CD4-positive, alpha-beta memory T cell (primary cell): ENCODE data around the gene EDC3. TPM values are rescaled to one million over a fixed set of nuclear protein-coding genes. Genes with fewer than 3 reads are reported as not detected.
A peak's percentile ranks its signal among the peaks of the same experiment; 100 is the strongest.

Experiments
- CTCF ChIA-PET: fragments of 350-600 bp; sonication (Branson Sonifier 250); formaldehyde crosslinking; loops from one replicate; lab custom pipeline; 2021; ENCODE audit warnings: inconsistent platforms; ENCODE audit not compliant: partially characterized antibody; lab: Charles Lee
- POLR2A ChIA-PET: fragments of 350-600 bp; sonication (Branson Sonifier 250); formaldehyde crosslinking; loops from one replicate; lab custom pipeline; 2021; ENCODE audit not compliant: partially characterized antibody; lab: Charles Lee
- DNase-seq, 5 donors: peaks; one replicate each; pipeline versions ENCODE4 v3.0.0 to v3.0.0-alpha.2; 2020 to 2022; ENCODE audit warnings: mixed read lengths in 1 of 5
- H3K27ac ChIP-seq: one replicate; pipeline ENCODE4 v1.7.0; 2013; ENCODE audit warnings: low read depth, low read length
- H3K27me3 ChIP-seq: 2 replicates; pipeline ENCODE4 v1.7.0; 2013; ENCODE audit warnings: mild to moderate bottlenecking, low read length, moderate library complexity; ENCODE audit not compliant: insufficient read depth
- H3K36me3 ChIP-seq: 2 replicates; pipeline ENCODE4 v1.7.0; 2013; ENCODE audit warnings: mild to moderate bottlenecking, low read length, moderate library complexity; ENCODE audit not compliant: insufficient read depth
- H3K4me1 ChIP-seq: 2 replicates; pipeline ENCODE4 v1.7.0; 2013; ENCODE audit warnings: mild to moderate bottlenecking, low read length, moderate library complexity; ENCODE audit not compliant: insufficient read depth
- H3K4me3 ChIP-seq, 2 donors: one replicate each; pipeline ENCODE4 v1.7.0; 2013; ENCODE audit warnings: low read length in 2 of 2, mild to moderate bottlenecking in 1 of 2
- H3K9me3 ChIP-seq, 2 donors: one replicate each; pipeline ENCODE4 v1.7.0; 2013; ENCODE audit warnings: low read length in 2 of 2, control low read depth in 1 of 2; ENCODE audit not compliant: control insufficient read depth in 1 of 2
- H3K27ac Mint-ChIP-seq, 7 donors: one replicate each; pipeline ENCODE4 v1.8.0; 2020 to 2021; ENCODE audit warnings: mixed read lengths in 7 of 7, mild to moderate bottlenecking in 6 of 7, inconsistent platforms in 3 of 7, moderate library complexity in 3 of 7
- H3K27me3 Mint-ChIP-seq, 2 donors: one replicate each; pipeline ENCODE4 v1.8.0; 2020 to 2021; ENCODE audit warnings: mixed read lengths in 2 of 2
- H3K36me3 Mint-ChIP-seq, 2 donors: one replicate each; pipeline ENCODE4 v1.8.0; 2020 to 2021; ENCODE audit warnings: mixed read lengths in 2 of 2, inconsistent platforms in 1 of 2, mild to moderate bottlenecking in 1 of 2
- H3K4me1 Mint-ChIP-seq, 4 donors: one replicate each; pipeline ENCODE4 v1.8.0; 2020 to 2021; ENCODE audit warnings: mixed read lengths in 4 of 4, mild to moderate bottlenecking in 1 of 4
- H3K4me3 Mint-ChIP-seq, 8 donors: one replicate each; pipeline ENCODE4 v1.8.0; 2020 to 2021; ENCODE audit warnings: mixed read lengths in 8 of 8, mild to moderate bottlenecking in 7 of 8, moderate library complexity in 6 of 8, inconsistent platforms in 3 of 8
- H3K9me3 Mint-ChIP-seq, 8 donors: one replicate each; pipeline ENCODE4 v1.8.0; 2020 to 2021; ENCODE audit warnings: mixed read lengths in 8 of 8, mild to moderate bottlenecking in 5 of 8, inconsistent platforms in 3 of 8, moderate library complexity in 1 of 8
- intact Hi-C: fragments of 100-400 bp; cut with micrococcal nuclease; formaldehyde crosslinking; loops from one replicate; pipeline ENCODE4 v1.15.1; 2023
- polyA plus RNA-seq, 2 donors: library from polyadenylated mRNA; unstranded; fragments of 300-500 nt; fragmentation: Illumina TruSeq; gene quantifications; one replicate each; pipeline ENCODE4 v1.2.3, GENCODE V29; 2021
- total RNA-seq, 2 experiments: library from RNA; stranded (reverse); gene quantifications; one replicate each; pipeline ENCODE4 v1.2.3, GENCODE V29; 2021

EDC3 gene
- total and polyA plus RNA-seq, 4 experiments from 2014 or later: 22.9 to 40.7 (median 34.4) TPM

DNA sequence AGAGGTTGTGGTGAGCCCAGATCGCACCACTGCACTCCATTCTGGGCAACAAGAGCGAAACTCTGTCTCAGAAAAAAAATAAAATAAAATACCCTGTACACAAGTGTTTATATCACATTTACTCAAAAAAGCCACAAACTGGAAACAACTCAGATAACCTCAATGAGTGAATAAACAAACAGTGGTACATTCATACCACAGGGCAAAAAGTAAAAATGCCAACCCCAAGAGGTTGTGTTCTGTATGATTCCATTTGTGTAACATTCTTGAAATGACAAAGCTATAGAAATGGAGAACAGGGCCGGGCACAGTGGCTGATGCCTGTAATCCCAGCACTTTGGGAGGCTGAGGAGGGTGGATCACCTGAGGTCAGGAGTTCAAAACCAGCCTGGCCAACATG is 12.9 kb downstream of the EDC3 start:
- Mint-ChIP-seq H3K36me3 (peaks cover 23 to 25% of the 10 kb centered on the region in 2 donors), H3K27me3 (no peaks in the 10 kb centered on the region), H3K9me3 (peaks cover 0 to 4% (median 0%) of the 10 kb centered on the region in 8 donors), H3K4me3 (no peak overlapping the region), H3K27ac (no peak overlapping the region), H3K4me1 (peaks cover 0 to 11% (median 6%) of the 10 kb centered on the region in 4 donors)
- intact Hi-C loops: no loop called here
- Histone ChIP-seq H3K4me1 (no peaks in the 10 kb centered on the region), H3K4me3 (no peak overlapping the region), H3K9me3 (no peaks in the 10 kb centered on the region), H3K36me3 (no peaks in the 10 kb centered on the region), H3K27me3 (no peaks in the 10 kb centered on the region), H3K27ac (no peak overlapping the region)
- CTCF ChIA-PET: no interaction called here
- POLR2A ChIA-PET: no interaction called here
- DNase-seq: no peak

DNA sequence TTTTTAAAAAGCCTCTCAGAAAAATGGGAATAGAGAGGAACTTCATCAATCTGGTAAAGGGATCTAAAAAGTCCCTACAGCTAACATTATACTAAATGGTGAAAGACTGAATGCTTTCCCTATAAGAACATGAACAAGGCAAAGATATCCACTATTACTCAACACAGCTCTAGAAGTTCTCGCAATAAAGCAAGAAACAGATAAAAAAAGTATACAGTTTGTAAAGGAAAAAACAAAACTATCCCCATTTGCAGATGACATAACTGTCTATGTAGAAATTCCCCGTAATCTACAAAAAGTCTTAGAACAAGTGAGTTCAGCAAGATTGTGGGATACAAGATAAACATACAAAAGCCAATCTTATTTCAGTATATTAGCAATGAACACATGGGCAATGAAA is 15.4 kb downstream of the EDC3 start:
- Mint-ChIP-seq H3K36me3 (peaks cover 19 to 22% of the 10 kb centered on the region in 2 donors), H3K4me1 (peaks cover 5 to 18% (median 14%) of the 10 kb centered on the region in 4 donors), H3K27me3 (no peaks in the 10 kb centered on the region), H3K9me3 (peaks cover 0 to 4% (median 0%) of the 10 kb centered on the region in 8 donors), H3K27ac (peak overlapping the region in 2 of 7 donors; percentile 31 to 32), H3K4me3 (no peak overlapping the region)
- H3K9me3 ChIP-seq: no peaks in the 10 kb centered on the region
- no peaks in the 10 kb centered on the region for H3K4me1 ChIP-seq
- no peaks in the 10 kb centered on the region for H3K36me3 ChIP-seq
- H3K27me3 ChIP-seq: no peaks in the 10 kb centered on the region
- intact Hi-C loops: no loop called here
- no peak for DNase-seq
- H3K27ac ChIP-seq: no peak overlapping the region
- CTCF ChIA-PET: interaction anchor here (0.9 kb wide), 1 partner anchor 18 kb away, joined by 3 read pairs; no protein-coding TSS in a partner anchor
- POLR2A ChIA-PET: no interaction called here
- H3K4me3 ChIP-seq: no peak overlapping the region

DNA sequence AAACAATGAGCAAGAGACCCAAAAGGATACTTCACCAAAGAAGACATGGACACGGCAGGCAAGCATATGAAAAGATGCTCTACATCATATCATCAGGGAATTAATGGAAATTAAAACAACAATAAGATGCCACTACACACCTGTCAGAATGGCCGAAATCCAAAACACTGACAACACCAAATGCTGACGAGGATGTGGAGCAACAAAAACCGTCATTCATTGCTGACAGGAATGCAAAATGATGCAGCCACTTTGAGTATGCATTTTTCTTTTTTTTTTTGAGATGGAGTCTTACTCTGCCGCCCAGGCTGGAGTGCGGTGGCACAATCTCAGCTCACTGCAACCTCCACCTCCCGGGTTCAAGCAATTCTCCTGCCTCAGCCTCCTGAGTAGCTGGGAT is 19.0 kb downstream of the EDC3 start:
- H3K9me3 Mint-ChIP-seq: no peaks in the 10 kb centered on the region
- intact Hi-C loops: no loop called here
- H3K9me3 ChIP-seq: no peaks in the 10 kb centered on the region
- H3K27me3 ChIP-seq: no peaks in the 10 kb centered on the region
- no peak overlapping the region for H3K27ac ChIP-seq
- no peak overlapping the region for H3K4me3 Mint-ChIP-seq
- H3K27me3 Mint-ChIP-seq: no peaks in the 10 kb centered on the region
- no peaks in the 10 kb centered on the region for H3K4me1 ChIP-seq
- ChIA-PET POLR2A (no interaction called here), CTCF (no interaction called here)
- H3K36me3 Mint-ChIP-seq: peaks cover 21 to 27% of the 10 kb centered on the region in 2 donors
- H3K4me1 Mint-ChIP-seq: peaks cover 5 to 23% (median 15%) of the 10 kb centered on the region in 4 donors
- DNase-seq: no peak
- no peak overlapping the region for H3K4me3 ChIP-seq
- H3K27ac Mint-ChIP-seq: peak overlapping the region in 1 of 7 donors; percentile 1
- peaks cover 20% of the 10 kb centered on the region for H3K36me3 ChIP-seq

DNA sequence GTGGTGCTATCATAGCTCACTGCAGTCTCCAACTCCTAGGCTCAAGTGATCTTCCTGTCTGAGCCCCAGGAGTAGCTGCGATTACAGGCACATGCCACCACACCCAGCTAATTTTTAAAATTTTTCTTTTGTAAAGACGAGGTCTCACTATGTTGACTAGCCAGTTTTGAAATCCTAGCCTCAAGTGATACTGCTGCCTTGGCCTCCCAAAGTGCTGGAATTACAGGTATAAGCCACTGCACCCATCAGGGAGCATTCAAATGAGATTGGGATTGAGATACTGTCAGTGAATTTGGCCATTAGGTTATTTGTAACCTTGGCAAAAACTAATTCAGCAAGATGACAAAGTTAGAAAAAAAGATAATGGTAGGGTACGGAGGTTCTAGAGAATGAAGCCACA is 21.7 kb downstream of the EDC3 start:
- Histone ChIP-seq H3K4me3 (no peak overlapping the region), H3K27me3 (no peaks in the 10 kb centered on the region), H3K36me3 (peaks cover 27% of the 10 kb centered on the region), H3K27ac (no peak overlapping the region), H3K4me1 (no peaks in the 10 kb centered on the region), H3K9me3 (no peaks in the 10 kb centered on the region)
- intact Hi-C loops: no loop called here
- H3K36me3 Mint-ChIP-seq: peaks cover 27 to 39% of the 10 kb centered on the region in 2 donors
- no peaks in the 10 kb centered on the region for H3K27me3 Mint-ChIP-seq
- DNase-seq: no peak
- CTCF ChIA-PET: no interaction called here
- H3K27ac Mint-ChIP-seq: peak overlapping the region in 1 of 7 donors; percentile 11
- H3K4me1 Mint-ChIP-seq: peaks cover 5 to 18% (median 10%) of the 10 kb centered on the region in 4 donors
- H3K9me3 Mint-ChIP-seq: no peaks in the 10 kb centered on the region
- POLR2A ChIA-PET: no interaction called here
- no peak overlapping the region for H3K4me3 Mint-ChIP-seq

DNA sequence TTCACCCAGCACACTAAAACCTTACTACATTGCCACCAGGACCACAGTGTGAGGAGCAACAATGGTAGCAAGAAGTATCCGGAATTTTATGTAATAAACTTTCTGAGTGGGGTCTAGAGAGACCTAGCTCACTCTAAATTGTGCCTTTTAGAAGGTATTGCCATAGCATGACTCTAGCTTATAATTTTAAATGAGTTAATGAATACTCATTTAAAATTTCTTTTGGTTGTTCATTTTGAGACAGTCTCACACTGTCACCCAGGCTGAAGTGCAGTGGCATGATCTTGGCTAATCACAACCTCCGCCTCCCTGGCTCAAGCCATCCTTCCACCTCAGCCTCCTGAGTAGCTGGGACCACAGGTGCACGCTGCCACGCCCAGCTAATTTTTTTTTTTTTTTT is 26.2 kb downstream of the EDC3 start:
- Histone ChIP-seq H3K27ac (no peak overlapping the region), H3K27me3 (no peaks in the 10 kb centered on the region), H3K36me3 (peaks cover 26% of the 10 kb centered on the region), H3K4me3 (no peak overlapping the region), H3K9me3 (no peaks in the 10 kb centered on the region), H3K4me1 (no peaks in the 10 kb centered on the region)
- no peaks in the 10 kb centered on the region for H3K9me3 Mint-ChIP-seq
- H3K36me3 Mint-ChIP-seq: peaks cover 32 to 52% of the 10 kb centered on the region in 2 donors
- DNase-seq: no peak
- intact Hi-C loops: no loop called here
- H3K27ac Mint-ChIP-seq: no peak overlapping the region
- peaks cover 0 to 14% (median 10%) of the 10 kb centered on the region in 4 donors for H3K4me1 Mint-ChIP-seq
- H3K27me3 Mint-ChIP-seq: no peaks in the 10 kb centered on the region
- ChIA-PET POLR2A (no interaction called here), CTCF (interaction anchor here (0.6 to 2.4 kb wide), 2 partner anchors 31 to 34 kb away, joined by 3 to 8 read pairs; no protein-coding TSS in a partner anchor)
- no peak overlapping the region for H3K4me3 Mint-ChIP-seq

DNA sequence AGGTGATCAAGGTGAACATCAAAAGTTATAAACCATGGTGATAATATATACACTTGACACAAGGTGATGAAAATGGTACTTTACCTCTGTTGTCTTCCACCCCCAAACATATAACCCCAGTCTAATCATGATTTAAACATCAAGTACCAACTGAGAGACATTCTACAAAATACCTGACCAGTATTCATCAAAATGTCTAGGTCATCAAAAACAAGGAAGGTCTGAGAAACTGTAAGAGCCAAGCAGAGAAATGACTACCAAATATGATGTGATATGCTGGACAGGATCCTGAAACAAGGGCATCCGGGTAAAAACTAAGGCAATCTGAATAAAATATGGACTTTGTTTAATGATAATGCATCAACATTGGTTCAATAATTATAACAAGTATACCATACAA is 27.8 kb downstream of the EDC3 start:
- H3K36me3 ChIP-seq: peaks cover 16% of the 10 kb centered on the region
- H3K4me3 Mint-ChIP-seq: no peak overlapping the region
- no peaks in the 10 kb centered on the region for H3K27me3 Mint-ChIP-seq
- H3K27me3 ChIP-seq: no peaks in the 10 kb centered on the region
- H3K4me1 Mint-ChIP-seq: peaks cover 4 to 14% (median 12%) of the 10 kb centered on the region in 4 donors
- H3K36me3 Mint-ChIP-seq: peaks cover 21 to 40% of the 10 kb centered on the region in 2 donors
- H3K4me1 ChIP-seq: no peaks in the 10 kb centered on the region
- H3K4me3 ChIP-seq: no peak overlapping the region
- CTCF ChIA-PET: no interaction called here
- DNase-seq: no peak
- POLR2A ChIA-PET: no interaction called here
- H3K9me3 ChIP-seq: no peaks in the 10 kb centered on the region
- no peaks in the 10 kb centered on the region for H3K9me3 Mint-ChIP-seq
- H3K27ac Mint-ChIP-seq: peak overlapping the region in 1 of 7 donors; percentile 69
- intact Hi-C loops: no loop called here
- H3K27ac ChIP-seq: no peak overlapping the region

DNA sequence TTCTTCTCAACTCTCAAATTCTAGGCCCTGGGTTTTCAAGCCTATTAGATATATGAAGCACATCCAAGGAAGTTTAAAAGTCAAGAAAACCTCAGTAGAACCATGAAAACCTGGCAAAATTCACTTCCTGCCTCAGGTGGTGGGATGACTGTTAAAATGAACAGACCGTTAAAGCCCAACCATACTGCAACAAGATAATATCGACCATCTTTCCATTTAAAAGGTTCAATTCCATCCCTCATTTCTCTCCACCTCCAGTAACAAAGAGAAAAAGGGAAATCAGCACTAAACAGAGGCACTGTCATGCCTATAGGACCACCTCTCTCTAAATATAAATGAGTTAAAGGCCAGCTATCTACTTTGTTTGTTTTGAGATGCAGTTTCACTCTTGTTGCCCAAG is 31.2 kb downstream of the EDC3 start:
- no peak overlapping the region for H3K4me3 Mint-ChIP-seq
- no peaks in the 10 kb centered on the region for H3K9me3 Mint-ChIP-seq
- POLR2A ChIA-PET: no interaction called here
- H3K4me1 ChIP-seq: no peaks in the 10 kb centered on the region
- no peak for DNase-seq
- peak overlapping the region in 3 of 7 donors; percentile 22 to 74 (median 24) for H3K27ac Mint-ChIP-seq
- peaks cover 4 to 21% (median 19%) of the 10 kb centered on the region in 4 donors for H3K4me1 Mint-ChIP-seq
- peaks cover 3% of the 10 kb centered on the region for H3K36me3 ChIP-seq
- no peaks in the 10 kb centered on the region for H3K9me3 ChIP-seq
- H3K27ac ChIP-seq: no peak overlapping the region
- CTCF ChIA-PET: interaction anchor here (0.6 kb wide), 1 partner anchor 167 kb away, joined by 4 read pairs; no protein-coding TSS in a partner anchor
- peaks cover 5 to 23% of the 10 kb centered on the region in 2 donors for H3K36me3 Mint-ChIP-seq
- intact Hi-C loops: no loop called here
- no peaks in the 10 kb centered on the region for H3K27me3 ChIP-seq
- no peak overlapping the region for H3K4me3 ChIP-seq
- no peaks in the 10 kb centered on the region for H3K27me3 Mint-ChIP-seq
